ENCODE measurements around the gene PCDHGA6.

PCDHGA6 gene

GRCh38 chr5:141419074-141419880 lies 45.6 kb downstream of the PCDHGA6 start:
- H3K4me2 ChIP-seq, result no peak overlapping the region
- no peak overlapping the region for H3K27ac ChIP-seq
- H3K36me3 ChIP-seq (ENCODE audit: insufficient read depth), result no peaks in the 10 kb centered on the region
- no peaks in the 10 kb centered on the region for H3K79me2 ChIP-seq (ENCODE audit: insufficient read depth, low read depth)
- H3K9ac ChIP-seq, result no peak overlapping the region
- TF ChIP-seq CTCF (conservative IDR thresholded peaks at IDR 0.05; ENCODE audit: low read depth, low read length), result no peak
- no peaks in the 10 kb centered on the region for H3K27me3 ChIP-seq (ENCODE audit: insufficient read depth, low read depth)
- H3K4me1 ChIP-seq (ENCODE audit: low read depth, poor library complexity, severe bottlenecking), result no peaks in the 10 kb centered on the region
- H3K4me3 ChIP-seq (IDR thresholded peaks at IDR 0.05; ENCODE audit: insufficient read depth, low read depth, low read length), result no peak overlapping the region
- no peaks in the 10 kb centered on the region for H4K20me1 ChIP-seq (ENCODE audit: insufficient read depth)
- H2AFZ ChIP-seq (ENCODE audit: low read depth), result no peak overlapping the region

GRCh38 chr5:141420855-141421488 lies 47.3 kb downstream of the PCDHGA6 start, which contains the start of gene PCDHGA11:
PCDHGA11 (plus strand) TSS chr5:141421051; CDS start chr5:141421228, 177 bp downstream.
- Histone ChIP-seq H3K4me1 (ENCODE audit: low read depth, poor library complexity, severe bottlenecking) (no peaks in the 10 kb centered on the region), H3K4me3 (IDR thresholded peaks at IDR 0.05; ENCODE audit: insufficient read depth, low read depth, low read length) (no peak within 1 kb of the TSS), H3K9ac (no peak within 1 kb of the TSS), H3K79me2 (ENCODE audit: insufficient read depth, low read depth) (no peaks in the 10 kb centered on the region), H2AFZ (ENCODE audit: low read depth) (peak within 1 kb of the TSS; percentile 67; the same call in 1 of the 2 replicates), H4K20me1 (ENCODE audit: insufficient read depth) (no peaks in the 10 kb centered on the region), H3K27me3 (ENCODE audit: insufficient read depth, low read depth) (no peaks in the 10 kb centered on the region), H3K36me3 (ENCODE audit: insufficient read depth) (no peaks in the 10 kb centered on the region), H3K27ac (no peak within 1 kb of the TSS), H3K4me2 (no peak within 1 kb of the TSS; the same call in 1 of the 2 replicates)
- TF ChIP-seq CTCF (conservative IDR thresholded peaks at IDR 0.05; ENCODE audit: low read depth, low read length), result peak; percentile 62

GRCh38 chr5:141421489-141421855 lies 47.8 kb downstream of the PCDHGA6 start:
- TF ChIP-seq CTCF (conservative IDR thresholded peaks at IDR 0.05; ENCODE audit: low read depth, low read length), result no peak
- Histone ChIP-seq H4K20me1 (ENCODE audit: insufficient read depth) (no peaks in the 10 kb centered on the region), H3K36me3 (ENCODE audit: insufficient read depth) (no peaks in the 10 kb centered on the region), H3K4me3 (IDR thresholded peaks at IDR 0.05; ENCODE audit: insufficient read depth, low read depth, low read length) (no peak overlapping the region), H3K79me2 (ENCODE audit: insufficient read depth, low read depth) (no peaks in the 10 kb centered on the region), H2AFZ (ENCODE audit: low read depth) (peak overlapping the region; percentile 67; the same call in 1 of the 2 replicates), H3K4me1 (ENCODE audit: low read depth, poor library complexity, severe bottlenecking) (no peaks in the 10 kb centered on the region), H3K27ac (no peak overlapping the region), H3K9ac (no peak overlapping the region), H3K27me3 (ENCODE audit: insufficient read depth, low read depth) (no peaks in the 10 kb centered on the region), H3K4me2 (no peak overlapping the region; the same call in 1 of the 2 replicates)

GRCh38 chr5:141422742-141423291 lies 49.1 kb downstream of the PCDHGA6 start:
- Histone ChIP-seq H3K27ac (no peak overlapping the region), H3K9ac (no peak overlapping the region), H4K20me1 (ENCODE audit: insufficient read depth) (no peaks in the 10 kb centered on the region), H3K27me3 (ENCODE audit: insufficient read depth, low read depth) (no peaks in the 10 kb centered on the region), H3K4me2 (no peak overlapping the region), H3K36me3 (ENCODE audit: insufficient read depth) (no peaks in the 10 kb centered on the region), H3K79me2 (ENCODE audit: insufficient read depth, low read depth) (no peaks in the 10 kb centered on the region), H2AFZ (ENCODE audit: low read depth) (no peak overlapping the region), H3K4me1 (ENCODE audit: low read depth, poor library complexity, severe bottlenecking) (no peaks in the 10 kb centered on the region), H3K4me3 (IDR thresholded peaks at IDR 0.05; ENCODE audit: insufficient read depth, low read depth, low read length) (no peak overlapping the region)
- no peak for TF ChIP-seq CTCF (conservative IDR thresholded peaks at IDR 0.05; ENCODE audit: low read depth, low read length)

Measured in KMS-11 (cell line).